ENCODE measurements around the gene CAPN15.

CAPN15 gene

GRCh38 chr16:507996-508395, 19.5 kb upstream of the CAPN15 start:
- H3K4me3 ChIP-seq (ENCODE audit: low read depth, low read length), result no peak overlapping the region
- TF ChIP-seq CTCF (IDR thresholded peaks at IDR 0.05; ENCODE audit: low read depth, low read length, missing control alignments), result no peak
- DNase-seq (ENCODE audit: low read depth), result no peak
- in situ Hi-C loops (cut with HindIII; ENCODE audit: low sequenced_read_pairs), result no loop called here

GRCh38 chr16:508884-509736, 18.4 kb upstream of the CAPN15 start:
- H3K4me3 ChIP-seq (ENCODE audit: low read depth, low read length), result no peak overlapping the region
- TF ChIP-seq CTCF (IDR thresholded peaks at IDR 0.05; ENCODE audit: low read depth, low read length, missing control alignments), result no peak
- in situ Hi-C loops (cut with HindIII; ENCODE audit: low sequenced_read_pairs), result no loop called here
- DNase-seq (ENCODE audit: low read depth), result no peak

GRCh38 chr16:510066-510825, 17.3 kb upstream of the CAPN15 start:
- in situ Hi-C loops (cut with HindIII; ENCODE audit: low sequenced_read_pairs), result no loop called here
- no peak for TF ChIP-seq CTCF (IDR thresholded peaks at IDR 0.05; ENCODE audit: low read depth, low read length, missing control alignments)
- no peak overlapping the region for H3K4me3 ChIP-seq (ENCODE audit: low read depth, low read length)
- DNase-seq (ENCODE audit: low read depth), result no peak

GRCh38 chr16:512802-513201, 14.7 kb upstream of the CAPN15 start:
- in situ Hi-C loops (cut with HindIII; ENCODE audit: low sequenced_read_pairs), result no loop called here
- no peak overlapping the region for H3K4me3 ChIP-seq (ENCODE audit: low read depth, low read length)
- no peak for DNase-seq (ENCODE audit: low read depth)
- TF ChIP-seq CTCF (IDR thresholded peaks at IDR 0.05; ENCODE audit: low read depth, low read length, missing control alignments), result no peak

GRCh38 chr16:513950-514349, 13.6 kb upstream of the CAPN15 start:
- no peak for TF ChIP-seq CTCF (IDR thresholded peaks at IDR 0.05; ENCODE audit: low read depth, low read length, missing control alignments)
- no peak overlapping the region for H3K4me3 ChIP-seq (ENCODE audit: low read depth, low read length)
- in situ Hi-C loops (cut with HindIII; ENCODE audit: low sequenced_read_pairs), result no loop called here
- no peak for DNase-seq (ENCODE audit: low read depth)

- TF ChIP-seq CTCF (IDR thresholded peaks at IDR 0.05; ENCODE audit: low read depth, low read length, missing control alignments), result no peak
- no peak overlapping the region for H3K4me3 ChIP-seq (ENCODE audit: low read depth, low read length)
- DNase-seq (ENCODE audit: low read depth), result no peak
- in situ Hi-C loops (cut with HindIII; ENCODE audit: low sequenced_read_pairs), result no loop called here
Observed at GRCh38 chr16:515175-515938, 12.2 kb upstream of the CAPN15 start.
